Stimulated activated naive CD8-positive, alpha-beta T cell treated with anti-CD3 and anti-CD28 coated beads, Interleukin-15, Interleukin-2, amounts not matched to agents 100 U/mL and 50 U/mL, for 24 hours (primary cell): Measurements from ENCODE around the gene CTSE.

Experiments used
- ATAC-seq: fragments of 150-1000 bp; cut with Tn5 transposase; one replicate; pipeline ENCODE4 v1.10.0; 2021
- DNase-seq: peaks from one replicate; pipeline ENCODE4 v3.0.0; 2021

CTSE gene

GRCh38 chr1:206049919-206050600 lies 26.4 kb upstream of the CTSE start:
- no peak for ATAC-seq
- DNase-seq: no peak

- ATAC-seq (peak; percentile 64), DNase-seq (no peak)
Measured at GRCh38 chr1:206049293-206049692, 25.6 kb upstream of the CTSE start.

GRCh38 chr1:206048582-206048981 lies 24.9 kb upstream of the CTSE start:
- no peak for ATAC-seq
- DNase-seq: no peak

GRCh38 chr1:206047271-206047670 lies 23.6 kb upstream of the CTSE start:
- ATAC-seq (no peak), DNase-seq (no peak)

- no peak for DNase-seq
- ATAC-seq: peak; percentile 46
Measured at GRCh38 chr1:206041640-206042039, 17.9 kb upstream of the CTSE start.

GRCh38 chr1:206040328-206040727 lies 16.6 kb upstream of the CTSE start:
- ATAC-seq: no peak
- no peak for DNase-seq

GRCh38 chr1:206039046-206039973 lies 15.6 kb upstream of the CTSE start:
- ATAC-seq (peak; percentile 33), DNase-seq (no peak)

GRCh38 chr1:206037581-206037980 lies 13.9 kb upstream of the CTSE start:
- ATAC-seq: no peak
- no peak for DNase-seq

GRCh38 chr1:206036663-206037455 lies 13.2 kb upstream of the CTSE start:
- DNase-seq (no peak), ATAC-seq (peak; percentile 38)

- no peak for DNase-seq
- ATAC-seq: no peak
Measured at GRCh38 chr1:206035027-206035426, 11.3 kb upstream of the CTSE start.

- DNase-seq (no peak), ATAC-seq (no peak)
Measured at GRCh38 chr1:206032380-206033140, 8.9 kb upstream of the CTSE start.

GRCh38 chr1:206030714-206031113 lies 7.0 kb upstream of the CTSE start:
- DNase-seq (peak; percentile 73), ATAC-seq (peak; percentile 94)

- DNase-seq (no peak), ATAC-seq (no peak)
Measured at GRCh38 chr1:206030191-206030590, 6.5 kb upstream of the CTSE start.

- no peak for DNase-seq
- no peak for ATAC-seq
Measured at GRCh38 chr1:206029484-206029883, 5.8 kb upstream of the CTSE start.

GRCh38 chr1:206025283-206025820 lies 1.7 kb upstream of the CTSE start:
- no peak for ATAC-seq
- no peak for DNase-seq

GRCh38 chr1:206022766-206023165 lies 929 bp downstream of the CTSE start:
- no peak for ATAC-seq

GRCh38 chr1:206021626-206022365 lies 1.9 kb downstream of the CTSE start:
- ATAC-seq (no peak), DNase-seq (no peak)

More at GRCh38 chr1:206022766-206023165, 929 bp downstream of the CTSE start:
- DNase-seq: no peak

- no peak for DNase-seq
- ATAC-seq: no peak
Measured at GRCh38 chr1:206021008-206021625, 2.6 kb downstream of the CTSE start.

GRCh38 chr1:206020393-206021007 lies 3.2 kb downstream of the CTSE start:
- no peak for DNase-seq
- ATAC-seq: no peak

GRCh38 chr1:206015071-206015470 lies 8.6 kb downstream of the CTSE start:
- no peak for ATAC-seq
- no peak for DNase-seq
